SH-SY5Y (cell line): ENCODE measurements around the gene TMEM144.

ENCODE experiments used
- GATA2 ChIP-seq: IDR thresholded peaks from 2 replicates; pipeline ENCODE4 v1.6.1; 2011; ENCODE audit warnings: mild to moderate bottlenecking, low read depth, low read length
- GATA3 ChIP-seq: IDR thresholded peaks from 2 replicates; pipeline ENCODE4 v1.6.1; 2011; ENCODE audit warnings: low read depth, mild to moderate bottlenecking, low read length, moderate library complexity

The TMEM144 gene

DNA sequence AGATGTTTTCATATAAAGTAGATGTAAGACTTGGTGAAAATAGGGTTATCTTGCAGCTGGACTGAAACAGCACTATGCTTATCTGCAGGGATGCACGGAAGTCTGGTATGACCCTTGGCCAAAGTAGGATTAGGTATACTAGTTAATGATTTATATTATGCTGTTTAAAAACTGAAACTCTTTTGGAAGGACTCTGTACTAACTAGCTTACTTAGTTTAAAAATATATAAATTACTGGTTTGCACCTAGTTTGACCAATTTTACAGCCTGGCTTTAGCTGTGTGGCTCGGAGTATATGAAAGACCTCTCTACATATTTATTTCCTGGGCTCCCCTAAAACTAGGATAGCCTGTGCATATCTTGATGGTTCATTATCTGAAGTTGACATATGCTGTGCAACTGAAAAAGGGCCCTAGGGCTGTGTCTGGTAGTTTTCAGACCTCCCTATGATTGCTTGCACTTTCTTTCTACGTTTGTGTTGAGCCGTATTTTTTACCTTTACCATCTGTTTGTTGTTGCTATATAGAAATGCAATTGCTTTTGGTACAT, 89.2 kb downstream of the TMEM144 start:
- TF ChIP-seq GATA2, result peak; percentile 71; the same call in 1 of the 2 replicates
- TF ChIP-seq GATA3, result no peak; the same call in none of the 2 replicates

DNA sequence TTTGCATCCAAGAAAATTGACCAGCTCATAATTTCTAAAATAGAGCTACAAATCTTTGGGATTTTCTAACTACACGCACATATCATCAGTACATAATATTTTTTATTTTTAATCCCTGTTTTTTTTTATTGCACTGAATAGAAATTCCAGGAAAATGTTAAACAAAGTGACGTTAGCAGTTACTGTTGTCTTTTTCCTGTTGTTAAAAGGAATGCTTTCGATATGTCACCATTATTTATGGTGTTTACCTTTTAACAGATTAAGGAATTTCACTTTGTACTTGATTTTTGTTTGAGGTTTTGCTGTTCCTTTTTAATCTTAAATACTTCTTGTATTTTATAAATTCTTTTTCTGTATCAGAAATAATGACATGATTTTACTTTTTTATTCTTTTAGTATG, 89.7 kb downstream of the TMEM144 start:
- TF ChIP-seq GATA2 (no peak), GATA3 (no peak)

DNA sequence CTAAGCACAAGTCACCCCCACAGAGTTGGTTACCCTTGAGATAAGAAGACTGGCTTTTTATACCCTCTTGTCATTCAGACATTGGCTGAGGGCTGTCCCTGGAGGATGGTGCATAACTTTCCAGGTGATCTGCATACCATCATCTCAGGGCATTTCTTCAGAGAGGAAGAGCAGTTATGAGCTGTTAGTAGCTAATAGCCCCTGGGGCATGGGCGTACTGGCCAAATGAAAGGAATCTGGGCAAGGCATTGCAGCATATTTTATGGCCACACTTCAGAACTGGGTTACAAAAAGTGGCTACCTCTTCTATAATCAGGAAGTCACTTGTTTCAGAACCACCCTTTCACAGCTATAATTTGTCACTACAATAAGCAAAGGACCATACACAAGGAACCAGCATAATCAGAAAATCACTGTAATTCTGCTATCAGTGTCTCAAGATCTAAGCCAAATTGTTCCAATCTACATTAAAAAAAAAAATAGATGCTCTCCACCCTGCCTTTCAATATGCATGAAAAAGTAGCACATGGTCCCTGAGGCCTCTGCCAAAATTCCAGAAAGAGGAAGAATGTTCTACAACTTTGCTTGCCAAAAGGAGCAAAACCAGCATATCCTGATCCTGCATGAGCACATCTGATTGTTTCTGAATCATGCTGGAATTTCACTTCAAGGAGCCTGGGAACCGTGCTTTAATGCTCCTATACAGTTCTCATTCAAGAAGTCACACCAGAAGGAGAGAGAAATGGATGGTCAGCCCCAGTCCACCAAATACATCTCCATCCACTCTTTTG, 92.0 kb downstream of the TMEM144 start:
- no peak for TF ChIP-seq GATA3
- no peak for TF ChIP-seq GATA2

DNA sequence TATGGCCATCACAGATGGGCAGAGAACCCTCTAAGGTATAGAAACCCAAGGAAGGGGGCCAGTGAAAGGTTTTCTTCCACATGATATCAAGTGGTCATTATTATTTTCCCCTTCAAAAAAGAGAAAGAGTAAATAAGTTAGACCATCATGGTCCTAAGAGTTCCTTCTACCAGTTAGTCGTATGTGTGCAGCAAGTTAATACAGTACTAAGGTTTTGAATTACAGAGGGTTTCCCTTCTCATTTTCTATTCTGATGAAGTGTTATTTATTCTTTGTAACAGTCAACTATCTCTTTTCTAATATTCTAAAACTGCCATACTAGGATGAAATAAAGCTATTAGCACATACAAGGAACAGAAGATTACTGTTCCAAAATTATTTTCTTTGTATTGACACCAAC, 94.4 kb downstream of the TMEM144 start:
- TF ChIP-seq GATA3 (no peak), GATA2 (no peak)
